ACC112 (cell line): ENCODE results near the gene DSTN.
A peak's percentile ranks its signal among the peaks of the same experiment; 100 is the strongest.

Source experiments
- H2AFZ ChIP-seq: fragments of 200-600 bp; sonication (generic); one replicate; pipeline ENCODE4 v1.6.0; 2017; ENCODE audit warnings: antibody characterized with exemption, low read length; ENCODE audit not compliant: unreplicated experiment
- H3K27ac ChIP-seq: fragments of 200-600 bp; sonication (generic); 2 replicates; pipeline ENCODE4 v1.5.1; 2014; ENCODE audit warnings: low read depth, mild to moderate bottlenecking, antibody characterized with exemption, low read length, moderate library complexity
- H3K27me3 ChIP-seq: fragments of 200-600 bp; sonication (generic); 2 replicates; pipeline ENCODE4 v1.6.1; 2014; ENCODE audit warnings: mild to moderate bottlenecking, antibody characterized with exemption, low read length, moderate library complexity, mixed read lengths; ENCODE audit not compliant: insufficient read depth
- H3K36me3 ChIP-seq: fragments of 200-600 bp; sonication (generic); 2 replicates; pipeline ENCODE4 v1.6.1; 2016; ENCODE audit warnings: mild to moderate bottlenecking, antibody characterized with exemption, low read length, moderate library complexity, mixed read lengths; ENCODE audit not compliant: insufficient read depth
- H3K4me1 ChIP-seq: fragments of 200-600 bp; sonication (generic); one replicate; pipeline ENCODE4 v1.6.1; 2016; ENCODE audit warnings: low read length, mixed read lengths; ENCODE audit not compliant: insufficient read depth, unreplicated experiment, control insufficient read depth
- H3K4me3 ChIP-seq: fragments of 200-600 bp; sonication (generic); 2 replicates; pipeline ENCODE4 v1.5.1; 2014; ENCODE audit warnings: mild to moderate bottlenecking, low read depth, low read length
- H3K79me2 ChIP-seq: fragments of 200-600 bp; sonication (generic); one replicate; pipeline ENCODE4 v1.6.0; 2016; ENCODE audit warnings: low read length; ENCODE audit not compliant: control insufficient read depth, unreplicated experiment, insufficient read depth

Gene DSTN

GRCh38 chr20:17612287-17612991 is 42.6 kb downstream of the DSTN start:
- no peak overlapping the region for H2AFZ ChIP-seq
- no peaks in the 10 kb centered on the region for H3K79me2 ChIP-seq
- no peaks in the 10 kb centered on the region for H3K4me1 ChIP-seq
- H3K27me3 ChIP-seq = no peaks in the 10 kb centered on the region
- peak overlapping the region; percentile 68 for H3K27ac ChIP-seq
- peaks cover 7% of the 10 kb centered on the region; the same call in 1 of the 2 replicates for H3K36me3 ChIP-seq
- no peak overlapping the region for H3K4me3 ChIP-seq

- H3K79me2 ChIP-seq = no peaks in the 10 kb centered on the region
- H3K27me3 ChIP-seq = no peaks in the 10 kb centered on the region
- H3K36me3 ChIP-seq = peaks cover 4% of the 10 kb centered on the region; the same call in 1 of the 2 replicates
- H3K27ac ChIP-seq = peak overlapping the region; percentile 56; the same call in 1 of the 2 replicates
- H3K4me1 ChIP-seq = no peaks in the 10 kb centered on the region
- no peak overlapping the region for H2AFZ ChIP-seq
- no peak overlapping the region for H3K4me3 ChIP-seq
Measured at GRCh38 chr20:17612992-17613327, 43.1 kb downstream of the DSTN start.

- H3K4me1 ChIP-seq = no peaks in the 10 kb centered on the region
- peaks cover 8% of the 10 kb centered on the region; the same call in 1 of the 2 replicates for H3K36me3 ChIP-seq
- peak overlapping the region; percentile 56; the same call in 1 of the 2 replicates for H3K27ac ChIP-seq
Measured at GRCh38 chr20:17613328-17614175, 43.7 kb downstream of the DSTN start.

GRCh38 chr20:17614176-17614811 is 44.4 kb downstream of the DSTN start:
- Histone ChIP-seq H2AFZ (no peak overlapping the region), H3K4me1 (no peaks in the 10 kb centered on the region), H3K79me2 (no peaks in the 10 kb centered on the region), H3K36me3 (peaks cover 8% of the 10 kb centered on the region; the same call in 1 of the 2 replicates), H3K4me3 (no peak overlapping the region), H3K27ac (no peak overlapping the region), H3K27me3 (no peaks in the 10 kb centered on the region)

More at GRCh38 chr20:17613328-17614175, 43.7 kb downstream of the DSTN start:
- H3K27me3 ChIP-seq = no peaks in the 10 kb centered on the region
- H3K4me3 ChIP-seq = no peak overlapping the region
- no peaks in the 10 kb centered on the region for H3K79me2 ChIP-seq
- no peak overlapping the region for H2AFZ ChIP-seq

- H2AFZ ChIP-seq = no peak overlapping the region
- no peaks in the 10 kb centered on the region for H3K79me2 ChIP-seq
- peaks cover 12% of the 10 kb centered on the region; the same call in 1 of the 2 replicates for H3K36me3 ChIP-seq
- H3K27me3 ChIP-seq = no peaks in the 10 kb centered on the region
- no peak overlapping the region for H3K4me3 ChIP-seq
- H3K27ac ChIP-seq = no peak overlapping the region
- no peaks in the 10 kb centered on the region for H3K4me1 ChIP-seq
Measured at GRCh38 chr20:17614812-17615644, 45.2 kb downstream of the DSTN start.

GRCh38 chr20:17615645-17616479 is 46.0 kb downstream of the DSTN start:
- H3K79me2 ChIP-seq = no peaks in the 10 kb centered on the region
- no peaks in the 10 kb centered on the region for H3K4me1 ChIP-seq
- H2AFZ ChIP-seq = no peak overlapping the region
- no peak overlapping the region for H3K27ac ChIP-seq
- H3K27me3 ChIP-seq = no peaks in the 10 kb centered on the region
- no peak overlapping the region for H3K4me3 ChIP-seq
- H3K36me3 ChIP-seq = peaks cover 17% of the 10 kb centered on the region; the same call in 1 of the 2 replicates

GRCh38 chr20:17616480-17617211 is 46.8 kb downstream of the DSTN start:
- no peaks in the 10 kb centered on the region for H3K27me3 ChIP-seq
- H2AFZ ChIP-seq = no peak overlapping the region
- no peak overlapping the region for H3K4me3 ChIP-seq
- no peaks in the 10 kb centered on the region for H3K79me2 ChIP-seq
- H3K36me3 ChIP-seq = peaks cover 17% of the 10 kb centered on the region; the same call in 1 of the 2 replicates
- H3K27ac ChIP-seq = no peak overlapping the region
- H3K4me1 ChIP-seq = no peaks in the 10 kb centered on the region

GRCh38 chr20:17617212-17617867 is 47.5 kb downstream of the DSTN start:
- Histone ChIP-seq H2AFZ (no peak overlapping the region), H3K4me1 (no peaks in the 10 kb centered on the region), H3K36me3 (peaks cover 17% of the 10 kb centered on the region; the same call in 1 of the 2 replicates), H3K27ac (no peak overlapping the region), H3K27me3 (no peaks in the 10 kb centered on the region), H3K79me2 (no peaks in the 10 kb centered on the region), H3K4me3 (no peak overlapping the region)
